Activated CD4-positive, alpha-beta T cell treated with anti-CD3 and anti-CD28 coated beads, Interleukin-2, amount 50 U/mL, for 16 hours (primary cell): Measurements from ENCODE around the gene SMOC2.
"Not testable (repeated sequence)": the region's sequence is repeated elsewhere in the genome, so short reads cannot be mapped to it uniquely, and the experiment has no call there.

Experiments
- DNase-seq: peaks from one replicate; pipeline ENCODE4 v3.0.0-alpha.2; 2020

SMOC2 gene

GRCh38 chr6:168692193-168692914, 251.4 kb downstream of the SMOC2 start:
- no peak for DNase-seq

GRCh38 chr6:168692915-168693257, 251.9 kb downstream of the SMOC2 start:
- not testable (repeated sequence) for DNase-seq

GRCh38 chr6:168694797-168695196, 253.8 kb downstream of the SMOC2 start:
- not testable (repeated sequence) for DNase-seq

GRCh38 chr6:168695701-168696100, 254.7 kb downstream of the SMOC2 start:
- no peak for DNase-seq

GRCh38 chr6:168698923-168699322, 257.9 kb downstream of the SMOC2 start:
- DNase-seq = no peak

GRCh38 chr6:168699631-168700295, 258.8 kb downstream of the SMOC2 start:
- no peak for DNase-seq

GRCh38 chr6:168700880-168701279, 259.9 kb downstream of the SMOC2 start:
- no peak for DNase-seq

GRCh38 chr6:168703990-168704389, 263.0 kb downstream of the SMOC2 start:
- DNase-seq = no peak

- no peak for DNase-seq
Measured at GRCh38 chr6:168704678-168705077, 263.7 kb downstream of the SMOC2 start.

GRCh38 chr6:168705271-168705670, 264.3 kb downstream of the SMOC2 start:
- DNase-seq = not testable (repeated sequence)

GRCh38 chr6:168706471-168707177, 265.6 kb downstream of the SMOC2 start:
- no peak for DNase-seq

- no peak for DNase-seq
Measured at GRCh38 chr6:168708526-168708925, 267.5 kb downstream of the SMOC2 start.

- DNase-seq = no peak
Measured at GRCh38 chr6:168708984-168709383, 268.0 kb downstream of the SMOC2 start.

GRCh38 chr6:168709390-168709789, 268.4 kb downstream of the SMOC2 start:
- DNase-seq = no peak

GRCh38 chr6:168709991-168710390, 269.0 kb downstream of the SMOC2 start:
- no peak for DNase-seq

- DNase-seq = no peak
Measured at GRCh38 chr6:168711049-168711640, 270.2 kb downstream of the SMOC2 start.

- DNase-seq = no peak
Measured at GRCh38 chr6:168711666-168712300, 270.8 kb downstream of the SMOC2 start.

GRCh38 chr6:168712993-168713392, 272.0 kb downstream of the SMOC2 start:
- no peak for DNase-seq

GRCh38 chr6:168713839-168714238, 272.9 kb downstream of the SMOC2 start:
- DNase-seq = no peak

- no peak for DNase-seq
Measured at GRCh38 chr6:168714547-168715260, 273.7 kb downstream of the SMOC2 start.

- DNase-seq = no peak
Measured at GRCh38 chr6:168715643-168716481, 274.9 kb downstream of the SMOC2 start.
